ENCODE measurements around the gene SLX1A. TPM values are rescaled to one million over a fixed set of nuclear protein-coding genes. Genes with fewer than 3 reads are reported as not detected.

Gene SLX1A
- total and polyA plus RNA-seq, 10 of the 15 experiments (the other 5 are each of a cell fraction or from before 2014, with no cell fraction given) = 2.5 to 123 (median 28.9) TPM

GRCh38 chr16:30185683-30186421, 7.8 kb upstream of the SLX1A start (continued):
- peak; percentile 89 for TF ChIP-seq YY1 (IDR thresholded peaks at IDR 0.05; ENCODE audit: low read depth, low read length)
- peak; percentile 51; the same call in 1 of the 2 replicates for TF ChIP-seq TCF12 (IDR thresholded peaks at IDR 0.05; ENCODE audit: low read depth, low read length)
- 0 out of 4 replicates have a peak, but pooled peaks of 1 of the 2 experiments have one; percentile 25 for TF ChIP-seq IKZF2 (IDR thresholded peaks at IDR 0.05)
- peak; percentile 97 for TF ChIP-seq ZNF687 (IDR thresholded peaks at IDR 0.05)
- 0 out of 2 replicates have a peak, but pooled peaks have one; percentile 12 for TF ChIP-seq IRF4 (IDR thresholded peaks at IDR 0.05; ENCODE audit: low read depth, low read length)
- no peak for TF ChIP-seq ZBED1 (IDR thresholded peaks at IDR 0.05; ENCODE audit: borderline replicate concordance)
- 0 out of 2 replicates have a peak, but pooled peaks have one; percentile 33 for TF ChIP-seq NBN (IDR thresholded peaks at IDR 0.05)
- TF ChIP-seq SMARCA5 (IDR thresholded peaks at IDR 0.05) = no peak
- peak; percentile 8; the same call in 1 of the 2 replicates for TF ChIP-seq NFYB (IDR thresholded peaks at IDR 0.05; ENCODE audit: insufficient read depth, low read depth, low read length)
- peak; percentile 20 to 66; a peak in 2 of 4 replicates for TF ChIP-seq BHLHE40 (IDR thresholded peaks at IDR 0.05; ENCODE audit: borderline replicate concordance in 1 of 2, low read depth in 2 of 2, low read length in 1 of 2)
- no peak for TF ChIP-seq SIN3A (IDR thresholded peaks at IDR 0.05; ENCODE audit: low read depth, low read length)
- no peak for TF ChIP-seq SMC3 (IDR thresholded peaks at IDR 0.05; ENCODE audit: borderline replicate concordance, low read length)
- no peak for TF ChIP-seq POU2F2 (IDR thresholded peaks at IDR 0.05; ENCODE audit: borderline replicate concordance, low read depth, low read length)
- no peak; the same call in none of the 2 replicates for TF ChIP-seq SMAD5 (IDR thresholded peaks at IDR 0.05; ENCODE audit: low read depth)
- TF ChIP-seq MEF2A (IDR thresholded peaks at IDR 0.05; ENCODE audit: insufficient read depth, low read depth, low read length) = 0 out of 2 replicates have a peak, but pooled peaks have one; percentile 42
- TF ChIP-seq MYC (IDR thresholded peaks at IDR 0.05; ENCODE audit: insufficient read depth, insufficient read length, insufficient replicate concordance, low read length, severe bottlenecking) = peak; percentile 62
- TF ChIP-seq JUNB (IDR thresholded peaks at IDR 0.05) = no peak
- TF ChIP-seq MAX (IDR thresholded peaks at IDR 0.05; ENCODE audit: low read depth, low read length) = peak; percentile 90
- TF ChIP-seq DPF2 (IDR thresholded peaks at IDR 0.05) = no peak
- TF ChIP-seq, protein P1, sequence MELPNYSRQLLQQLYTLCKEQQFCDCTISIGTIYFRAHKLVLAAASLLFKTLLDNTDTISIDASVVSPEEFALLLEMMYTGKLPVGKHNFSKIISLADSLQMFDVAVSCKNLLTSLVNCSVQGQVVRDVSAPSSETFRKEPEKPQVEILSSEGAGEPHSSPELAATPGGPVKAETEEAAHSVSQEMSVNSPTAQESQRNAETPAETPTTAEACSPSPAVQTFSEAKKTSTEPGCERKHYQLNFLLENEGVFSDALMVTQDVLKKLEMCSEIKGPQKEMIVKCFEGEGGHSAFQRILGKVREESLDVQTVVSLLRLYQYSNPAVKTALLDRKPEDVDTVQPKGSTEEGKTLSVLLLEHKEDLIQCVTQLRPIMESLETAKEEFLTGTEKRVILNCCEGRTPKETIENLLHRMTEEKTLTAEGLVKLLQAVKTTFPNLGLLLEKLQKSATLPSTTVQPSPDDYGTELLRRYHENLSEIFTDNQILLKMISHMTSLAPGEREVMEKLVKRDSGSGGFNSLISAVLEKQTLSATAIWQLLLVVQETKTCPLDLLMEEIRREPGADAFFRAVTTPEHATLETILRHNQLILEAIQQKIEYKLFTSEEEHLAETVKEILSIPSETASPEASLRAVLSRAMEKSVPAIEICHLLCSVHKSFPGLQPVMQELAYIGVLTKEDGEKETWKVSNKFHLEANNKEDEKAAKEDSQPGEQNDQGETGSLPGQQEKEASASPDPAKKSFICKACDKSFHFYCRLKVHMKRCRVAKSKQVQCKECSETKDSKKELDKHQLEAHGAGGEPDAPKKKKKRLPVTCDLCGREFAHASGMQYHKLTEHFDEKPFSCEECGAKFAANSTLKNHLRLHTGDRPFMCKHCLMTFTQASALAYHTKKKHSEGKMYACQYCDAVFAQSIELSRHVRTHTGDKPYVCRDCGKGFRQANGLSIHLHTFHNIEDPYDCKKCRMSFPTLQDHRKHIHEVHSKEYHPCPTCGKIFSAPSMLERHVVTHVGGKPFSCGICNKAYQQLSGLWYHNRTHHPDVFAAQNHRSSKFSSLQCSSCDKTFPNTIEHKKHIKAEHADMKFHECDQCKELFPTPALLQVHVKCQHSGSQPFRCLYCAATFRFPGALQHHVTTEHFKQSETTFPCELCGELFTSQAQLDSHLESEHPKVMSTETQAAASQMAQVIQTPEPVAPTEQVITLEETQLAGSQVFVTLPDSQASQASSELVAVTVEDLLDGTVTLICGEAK (IDR thresholded peaks at IDR 0.05; ENCODE audit: borderline replicate concordance) = peak; percentile 74; the same call in 1 of the 2 replicates
- TF ChIP-seq CEBPB (IDR thresholded peaks at IDR 0.05; ENCODE audit: borderline replicate concordance in 1 of 2, low read depth in 2 of 2, low read length in 2 of 2) = peak in 1 of 2 experiments; percentile 65; a peak in 1 of 4 replicates

Data from GM12878 (cell line).